Measurements from ENCODE around the gene IKZF5.

Gene IKZF5

GRCh38 chr10:122980209-122981065, 28.2 kb downstream of the IKZF5 start, which contains the start of gene PSTK:
TSS of gene PSTK (plus strand) at chr10:122980401. CDS start at chr10:122980480, 79 bp downstream.
- peak; percentile 82 for DNase-seq (ENCODE audit: low read depth)

GRCh38 chr10:122974543-122975064, 34.0 kb downstream of the IKZF5 start:
- no peak for DNase-seq (ENCODE audit: low read depth)

- no peak for DNase-seq (ENCODE audit: low read depth)
These were observed 34.6 kb downstream of the IKZF5 start for GRCh38 chr10:122974023-122974422.

- no peak for DNase-seq (ENCODE audit: low read depth)
These were observed 39.9 kb downstream of the IKZF5 start for GRCh38 chr10:122968698-122969097.

- no peak for DNase-seq (ENCODE audit: low read depth)
These were observed 41.7 kb downstream of the IKZF5 start for GRCh38 chr10:122966879-122967278.

GRCh38 chr10:122962405-122962804, 46.2 kb downstream of the IKZF5 start:
- DNase-seq (ENCODE audit: low read depth) = no peak

GRCh38 chr10:122957474-122957873, 51.1 kb downstream of the IKZF5 start:
- no peak for DNase-seq (ENCODE audit: low read depth)

GRCh38 chr10:122955892-122956291, 52.7 kb downstream of the IKZF5 start:
- no peak for DNase-seq (ENCODE audit: low read depth)

GRCh38 chr10:122954731-122955050, 53.9 kb downstream of the IKZF5 start:
- no peak for DNase-seq (ENCODE audit: low read depth)

- DNase-seq (ENCODE audit: low read depth) = peak; percentile 96
These were observed 54.5 kb downstream of the IKZF5 start, which contains the start of gene C10orf88 for GRCh38 chr10:122953902-122954730. TSS of gene C10orf88 (minus strand) at chr10:122954227. CDS start at chr10:122954178, 49 bp downstream.

- DNase-seq (ENCODE audit: low read depth) = no peak
These were observed 59.3 kb downstream of the IKZF5 start for GRCh38 chr10:122949296-122949695.
